HG03469 (cell line): Measurements from ENCODE around the gene FTCD.

Source experiments
- ATAC-seq: cut with Tn5 transposase; IDR thresholded peaks from one replicate; pipeline ENCODE4 v1.9.1; 2021; ENCODE audit warnings: mild to moderate bottlenecking, moderate library complexity, moderate number of reproducible peaks; ENCODE audit not compliant: unreplicated experiment

FTCD gene

DNA sequence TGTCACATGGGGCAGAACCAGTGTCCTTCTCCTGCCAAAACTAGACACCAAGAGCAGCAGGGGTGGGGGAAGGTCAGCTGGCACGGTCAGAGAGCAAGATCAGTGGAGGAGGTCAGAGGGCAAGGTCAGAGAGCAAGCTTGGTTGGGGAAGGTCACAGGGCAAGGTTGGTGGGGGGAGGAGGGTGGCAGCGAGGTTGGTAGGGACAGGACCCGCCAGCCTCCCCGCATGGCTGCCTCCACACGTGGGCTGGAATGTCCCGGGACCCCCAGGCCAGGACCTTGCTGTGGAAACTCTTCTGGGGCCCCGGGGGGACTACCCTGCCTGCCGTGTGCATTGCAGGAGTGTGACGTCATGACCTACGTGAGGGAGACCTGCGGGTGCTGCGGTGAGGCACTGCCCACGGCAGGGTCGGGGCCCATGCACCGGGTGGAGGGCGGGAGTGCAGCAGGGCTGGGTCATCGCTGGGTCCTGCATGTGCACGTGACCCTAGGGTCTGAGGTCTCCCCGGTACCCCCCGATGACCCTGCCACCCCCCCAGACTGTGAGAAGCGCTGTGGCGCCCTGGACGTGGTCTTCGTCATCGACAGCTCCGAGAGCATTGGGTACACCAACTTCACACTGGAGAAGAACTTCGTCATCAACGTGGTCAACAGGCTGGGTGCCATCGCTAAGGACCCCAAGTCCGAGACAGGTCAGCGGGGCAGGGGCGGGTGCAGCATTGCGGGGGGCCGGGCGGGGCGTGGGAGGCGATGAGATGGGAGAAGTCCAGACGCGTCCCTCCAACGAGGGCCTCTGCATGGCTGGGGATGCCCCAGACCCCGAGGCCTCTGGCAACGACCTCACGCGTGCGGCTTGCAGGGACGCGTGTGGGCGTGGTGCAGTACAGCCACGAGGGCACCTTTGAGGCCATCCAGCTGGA, 30.2 kb downstream of the FTCD start:
- ATAC-seq, result no peak

DNA sequence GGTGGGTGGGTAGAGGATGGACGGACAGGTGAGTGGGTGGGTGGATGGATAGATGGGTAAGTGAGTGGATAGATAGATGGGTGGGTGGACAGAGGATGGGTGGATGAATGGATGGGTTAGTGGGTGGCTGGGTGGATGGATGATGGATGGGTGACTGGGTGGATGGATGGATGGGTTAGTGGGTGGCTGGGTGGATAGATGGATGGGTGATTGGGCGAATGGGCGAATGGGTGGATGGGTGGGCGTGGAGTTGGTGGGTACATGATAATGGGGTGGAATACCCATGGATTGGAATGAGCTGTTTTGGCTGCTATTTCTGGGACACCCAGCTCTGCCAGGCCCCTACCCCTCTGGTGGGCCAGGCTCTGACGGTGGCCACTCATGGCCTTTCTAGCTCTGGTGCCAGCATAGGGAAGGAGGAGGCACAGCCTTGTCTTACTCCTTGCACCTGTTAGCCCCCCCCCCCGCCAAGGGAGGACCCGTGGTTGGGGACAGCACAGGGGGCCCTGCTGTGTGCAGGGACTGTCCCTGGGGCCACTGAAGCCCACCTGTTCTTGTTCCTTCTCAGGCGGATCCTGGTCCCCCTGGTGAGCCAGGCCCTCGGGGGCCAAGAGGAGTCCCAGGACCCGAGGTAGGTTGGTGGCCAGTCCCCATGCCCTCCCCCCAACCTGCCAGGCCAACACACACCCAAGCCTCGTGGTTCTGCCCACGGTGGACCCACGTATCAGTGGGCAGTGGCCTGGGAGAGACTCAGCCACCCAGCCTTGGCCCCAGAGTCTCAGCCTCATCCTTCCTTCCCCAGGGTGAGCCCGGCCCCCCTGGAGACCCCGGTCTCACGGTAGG, 31.1 kb downstream of the FTCD start:
- ATAC-seq, result no peak

DNA sequence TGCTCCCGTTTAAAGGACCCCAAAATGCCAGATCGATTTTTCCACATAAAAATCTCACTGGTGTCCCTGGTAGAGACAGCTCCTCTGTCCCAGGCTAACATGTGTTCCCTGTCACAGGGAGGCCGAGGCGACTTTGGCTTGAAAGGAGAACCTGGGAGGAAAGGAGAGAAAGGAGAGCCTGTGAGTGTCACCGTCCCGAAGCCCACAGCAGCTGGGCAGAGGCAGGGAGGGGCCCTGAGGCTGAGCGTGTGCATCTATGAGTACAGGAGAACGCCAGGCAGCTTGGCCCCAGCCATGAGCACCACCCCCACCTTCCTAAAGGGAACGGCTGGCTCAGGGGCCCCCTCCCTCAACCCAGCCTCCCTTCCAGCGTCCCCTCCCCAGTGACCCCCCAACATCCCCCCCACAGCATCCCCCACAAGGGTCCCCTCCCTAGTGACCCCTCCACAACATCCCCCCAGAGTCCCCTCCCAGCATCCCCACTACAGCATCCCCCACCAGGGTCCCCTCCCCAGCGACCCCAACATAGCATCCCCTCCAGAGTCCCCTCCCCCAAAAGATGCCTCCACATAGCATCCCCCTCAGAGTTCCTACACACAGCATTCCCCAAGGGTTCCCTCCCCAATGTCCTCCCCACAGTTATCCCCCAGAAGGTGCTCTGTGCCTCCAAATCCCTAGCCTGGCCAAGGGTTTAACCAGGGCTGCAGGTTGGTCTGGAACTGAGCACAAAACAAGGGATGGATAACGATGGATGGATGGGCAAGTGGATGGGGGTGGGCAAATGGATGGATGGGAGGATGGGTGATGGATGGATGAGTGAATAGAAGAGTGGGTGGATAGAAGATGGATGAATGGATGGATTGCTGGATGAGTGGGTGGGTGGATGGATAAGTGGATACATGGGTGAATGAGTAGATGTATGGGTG, 32.4 kb downstream of the FTCD start:
- ATAC-seq, result no peak

DNA sequence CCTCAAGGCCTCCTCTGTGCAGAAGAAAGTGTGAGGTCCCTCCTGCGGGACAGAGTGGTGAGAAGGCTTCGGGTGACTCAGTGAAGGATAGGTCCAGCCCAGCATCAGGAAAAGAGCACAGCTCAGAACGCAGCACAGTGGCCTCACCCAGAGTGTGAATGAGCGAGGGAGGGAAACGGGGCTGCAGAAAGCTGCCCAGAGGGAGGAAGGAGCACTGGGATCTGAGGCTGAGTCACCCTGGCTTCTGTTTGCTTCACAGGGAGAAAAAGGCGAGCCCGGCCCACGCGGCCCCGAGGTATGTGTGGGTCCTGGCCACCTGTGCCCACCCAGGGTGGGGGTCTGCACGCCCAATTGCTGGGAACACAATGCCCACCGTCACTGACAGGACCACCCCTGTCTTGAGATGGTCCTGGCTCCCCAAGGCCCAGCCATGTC, 33.1 kb downstream of the FTCD start:
- ATAC-seq, result no peak

DNA sequence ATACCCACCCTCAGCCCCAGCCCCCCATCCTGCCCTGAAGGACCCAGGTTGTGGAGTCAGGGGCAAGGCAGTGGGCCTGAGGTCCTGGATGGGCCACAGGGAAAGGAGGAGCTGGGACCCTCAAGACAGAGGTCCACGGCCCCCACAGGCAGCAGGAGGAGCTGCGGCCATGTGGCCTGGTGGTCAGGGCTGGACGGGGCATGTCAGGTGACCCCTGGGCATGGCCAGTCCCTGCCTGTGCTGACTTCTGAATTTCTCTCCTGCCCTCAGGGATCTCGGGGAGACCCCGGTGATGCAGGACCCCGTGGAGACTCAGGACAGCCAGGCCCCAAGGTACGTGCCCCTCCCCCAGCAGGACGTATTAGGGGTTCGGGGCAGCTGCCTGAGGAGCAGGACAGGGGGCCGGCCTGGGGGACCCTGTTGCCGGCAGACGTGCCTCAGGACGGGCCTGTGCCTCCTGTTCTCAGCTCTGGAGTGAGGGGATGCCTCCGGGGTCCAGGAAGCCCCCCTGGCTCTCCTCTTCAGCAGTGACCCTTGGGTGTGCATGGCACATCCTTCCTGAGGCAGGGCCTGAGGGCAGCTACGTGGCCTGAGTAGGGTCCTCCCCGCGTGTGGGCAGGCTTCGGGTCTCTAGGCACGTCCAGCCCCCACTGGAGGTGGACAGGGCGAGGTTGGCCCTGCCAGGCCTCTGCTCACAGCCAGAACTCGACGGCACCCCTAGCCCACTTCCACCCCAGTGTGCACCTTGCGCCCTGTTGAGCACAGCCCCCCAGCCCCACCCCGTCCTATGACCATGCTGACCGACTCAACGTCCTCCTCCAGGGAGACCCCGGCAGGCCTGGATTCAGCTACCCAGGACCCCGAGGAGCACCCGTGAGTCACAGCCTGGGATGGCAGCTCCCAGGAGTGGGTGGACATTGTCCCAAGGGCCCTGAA, 33.8 kb downstream of the FTCD start:
- ATAC-seq, result no peak

DNA sequence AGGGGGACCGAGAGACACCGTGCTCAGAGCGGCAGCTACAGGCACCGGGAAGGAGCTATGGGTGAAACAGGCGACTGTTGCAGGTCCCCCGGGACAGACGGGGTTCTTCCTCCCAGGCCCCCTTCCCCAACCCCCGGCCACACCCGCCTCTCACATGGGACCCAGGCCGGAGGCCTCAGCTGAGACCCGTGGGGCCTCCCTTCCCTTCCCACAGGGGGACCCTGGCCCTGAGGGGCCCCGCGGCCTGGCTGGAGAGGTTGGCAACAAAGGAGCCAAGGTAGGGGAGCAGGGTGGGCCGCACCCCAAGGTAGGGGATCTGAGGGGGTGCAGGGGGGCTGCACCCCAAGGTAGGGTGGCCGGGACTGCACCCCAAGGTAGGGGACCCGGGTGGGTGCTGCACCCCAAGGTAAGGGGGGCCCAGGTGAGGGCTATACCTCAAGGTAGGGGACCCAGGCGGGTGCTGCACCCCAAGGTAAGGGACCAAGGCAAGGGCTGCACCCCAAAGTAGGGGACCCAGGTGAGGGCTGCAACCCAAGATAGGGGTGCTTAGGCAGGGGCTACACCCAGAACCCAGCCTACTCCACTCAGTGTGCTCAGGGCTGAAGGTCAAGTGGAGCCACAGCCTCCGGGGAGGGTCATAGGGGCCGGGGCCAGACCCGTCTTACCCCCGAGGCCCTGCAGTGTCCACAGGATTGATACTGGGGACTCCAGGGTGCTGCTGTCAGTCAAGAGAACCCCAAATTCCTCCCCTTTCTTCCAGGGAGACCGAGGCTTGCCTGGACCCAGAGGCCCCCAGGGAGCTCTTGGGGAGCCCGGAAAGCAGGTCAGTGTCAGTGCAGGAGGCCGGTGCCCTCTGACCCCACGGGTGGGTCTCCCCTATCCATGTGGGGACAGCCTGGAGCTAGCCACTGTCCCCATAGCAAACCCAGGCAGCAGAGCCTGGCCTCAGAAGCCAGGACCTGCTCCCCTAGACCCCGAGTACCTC, 34.8 kb downstream of the FTCD start:
- ATAC-seq, result no peak

DNA sequence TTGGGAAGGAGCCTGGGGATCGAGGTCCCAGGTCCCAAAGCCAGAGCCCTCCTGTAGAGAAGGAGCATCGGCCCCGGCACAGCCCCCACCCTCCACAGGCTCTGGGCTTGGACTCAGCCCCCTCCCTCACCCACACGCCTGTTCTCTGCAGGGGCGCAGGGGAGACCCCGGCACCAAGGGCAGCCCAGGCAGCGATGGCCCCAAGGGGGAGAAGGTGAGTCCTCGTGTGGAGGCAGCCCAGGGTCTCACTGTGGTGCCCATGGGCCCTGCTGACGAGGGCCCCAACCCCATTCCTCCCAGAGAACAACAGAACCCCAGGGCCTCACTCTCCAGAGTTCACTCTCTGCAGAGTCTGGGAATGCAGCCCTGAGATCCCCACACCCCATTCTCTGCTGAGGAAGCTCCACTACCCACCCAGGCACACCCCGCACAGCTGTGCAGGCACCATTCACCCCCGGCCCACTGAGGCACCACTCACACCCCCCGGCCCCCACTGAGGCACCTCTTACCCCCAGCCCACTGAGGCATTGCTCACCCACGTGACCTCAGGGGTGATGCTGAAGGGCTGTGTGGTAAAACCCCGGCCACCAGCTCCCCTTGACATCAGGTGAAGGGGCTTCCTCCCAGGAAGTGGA, 35.6 kb downstream of the FTCD start:
- no peak for ATAC-seq

DNA sequence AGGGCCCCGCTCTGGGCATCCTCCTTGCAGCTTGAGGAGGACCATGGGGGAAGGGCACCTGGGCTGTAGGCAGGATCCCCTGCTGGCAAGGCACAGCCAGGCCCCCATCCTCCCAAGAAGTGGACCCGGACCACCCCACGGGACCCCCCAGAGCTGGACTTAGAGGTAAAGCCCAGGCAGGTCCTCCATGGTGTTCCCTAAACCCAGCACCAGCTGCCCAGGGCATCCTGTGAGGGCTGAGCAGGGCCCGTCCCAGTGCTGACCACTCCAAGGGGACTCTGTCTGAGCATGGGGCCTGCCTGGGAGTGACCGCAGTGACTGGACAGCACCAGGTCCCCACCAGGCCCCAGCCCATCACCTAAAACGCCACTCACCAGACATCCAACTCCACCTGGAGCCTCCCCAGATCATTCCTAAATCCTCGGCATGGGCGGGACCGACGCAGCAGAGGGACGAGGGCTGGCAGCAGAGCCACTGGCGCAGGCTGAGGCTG, 36.2 kb downstream of the FTCD start:
- no peak for ATAC-seq

DNA sequence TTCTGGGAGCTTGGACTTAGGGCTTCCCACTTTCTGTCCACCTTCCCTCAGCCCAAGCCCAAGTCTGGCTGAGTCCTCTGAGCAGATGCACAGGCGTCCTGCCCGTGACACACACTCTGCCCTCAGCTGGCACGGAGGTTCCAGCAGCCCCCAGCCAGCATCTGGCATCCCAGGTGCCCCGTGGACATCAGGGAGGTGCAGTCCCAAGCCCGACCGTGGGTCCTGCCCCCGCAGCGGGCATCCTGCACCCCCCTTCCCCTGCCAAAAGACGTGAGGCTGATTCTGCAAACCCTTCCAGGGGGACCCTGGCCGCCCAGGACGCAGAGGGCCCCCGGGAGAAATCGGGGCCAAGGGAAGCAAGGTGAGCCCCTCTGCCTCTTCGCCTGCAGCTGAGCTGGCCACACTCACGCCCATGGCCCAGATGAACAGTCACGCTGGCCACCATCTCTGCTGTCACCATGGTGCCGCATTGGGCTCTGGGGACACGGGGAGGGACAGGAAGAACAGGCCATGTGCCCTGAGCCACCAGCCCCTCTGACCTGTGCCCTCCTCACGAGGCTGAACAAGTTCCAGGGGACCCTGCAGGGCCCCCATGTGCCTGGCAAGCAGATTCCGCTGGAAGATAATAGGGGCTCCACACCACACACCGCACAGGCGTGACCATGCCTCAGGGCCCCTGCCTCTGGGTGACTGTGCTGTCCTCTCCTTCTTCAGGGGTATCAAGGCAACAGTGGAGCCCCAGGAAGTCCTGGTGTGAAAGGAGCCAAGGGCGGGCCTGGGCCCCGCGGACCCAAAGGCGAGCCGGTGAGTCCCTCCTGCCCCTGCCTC, 36.8 kb downstream of the FTCD start:
- ATAC-seq, result no peak

DNA sequence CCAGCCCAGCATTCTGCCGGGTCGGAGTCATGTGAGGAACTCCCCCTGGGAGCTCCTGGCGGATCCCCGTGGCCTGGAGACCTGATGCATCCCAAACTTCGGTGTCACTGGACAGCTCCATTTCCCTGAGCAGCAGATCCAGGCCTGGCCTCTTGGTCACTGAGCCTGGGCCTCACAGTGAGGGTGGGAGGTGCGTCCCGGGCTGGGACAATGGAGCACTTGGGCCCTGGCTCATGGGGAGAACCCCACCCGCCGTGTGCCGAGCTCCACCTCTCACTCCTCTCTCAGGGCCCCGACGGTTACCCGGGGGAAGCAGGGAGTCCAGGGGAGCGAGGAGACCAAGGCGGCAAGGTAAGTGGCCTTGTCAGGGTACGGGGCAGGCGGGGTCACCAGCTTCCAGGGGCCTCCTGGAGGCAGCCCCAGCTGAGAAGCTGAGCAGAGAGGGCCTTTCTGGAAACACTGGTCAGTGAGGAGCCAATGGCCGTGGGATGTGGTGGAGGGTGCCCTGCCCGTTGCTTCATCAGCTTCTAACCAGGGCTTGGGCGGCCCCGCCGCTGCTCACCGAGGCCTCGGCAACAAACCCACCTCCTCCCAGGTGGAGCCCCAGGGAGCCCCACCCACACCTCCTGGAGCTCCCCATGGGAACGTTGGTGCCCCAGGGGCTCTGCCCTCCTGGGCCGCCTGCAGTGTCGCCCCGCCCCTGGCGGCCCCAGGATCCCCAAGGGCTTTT, 37.6 kb downstream of the FTCD start:
- ATAC-seq, result no peak

DNA sequence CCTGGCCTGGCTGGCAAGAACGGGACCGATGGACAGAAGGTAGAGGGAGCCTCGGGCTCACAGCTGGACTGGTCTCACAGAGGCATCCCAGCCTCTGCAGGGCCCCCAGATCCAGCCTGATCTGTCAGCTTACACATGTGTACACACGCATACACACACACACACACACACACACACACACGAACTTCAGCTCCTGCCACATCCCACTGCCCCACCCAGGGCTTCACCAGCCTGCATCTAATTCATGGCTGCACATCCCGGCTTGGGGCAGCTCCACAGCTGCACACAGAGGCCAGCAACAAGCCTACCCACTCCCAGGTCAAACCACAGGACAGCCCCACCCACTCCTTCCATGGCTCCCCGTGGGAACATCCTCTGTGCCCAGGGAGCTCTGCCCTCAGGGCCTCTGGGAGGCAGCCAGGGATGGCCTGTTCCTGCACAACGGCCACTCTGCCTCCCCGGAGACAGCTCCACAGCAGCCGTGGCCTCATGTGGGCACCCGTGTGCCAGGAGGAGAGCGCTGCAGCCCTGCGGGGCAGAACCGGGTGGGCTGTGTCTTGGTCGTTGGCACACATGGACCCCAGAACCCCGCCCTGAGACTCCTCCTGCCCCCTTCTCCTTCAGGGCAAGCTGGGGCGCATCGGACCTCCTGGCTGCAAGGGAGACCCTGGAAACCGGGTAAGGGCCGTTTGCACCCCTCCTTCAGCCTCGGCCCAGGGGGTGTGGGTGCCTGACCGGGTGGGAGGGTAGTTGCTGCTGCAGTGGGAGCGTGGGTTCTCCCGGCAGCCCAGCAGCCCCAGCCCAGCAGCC, 38.4 kb downstream of the FTCD start:
- ATAC-seq, result no peak

DNA sequence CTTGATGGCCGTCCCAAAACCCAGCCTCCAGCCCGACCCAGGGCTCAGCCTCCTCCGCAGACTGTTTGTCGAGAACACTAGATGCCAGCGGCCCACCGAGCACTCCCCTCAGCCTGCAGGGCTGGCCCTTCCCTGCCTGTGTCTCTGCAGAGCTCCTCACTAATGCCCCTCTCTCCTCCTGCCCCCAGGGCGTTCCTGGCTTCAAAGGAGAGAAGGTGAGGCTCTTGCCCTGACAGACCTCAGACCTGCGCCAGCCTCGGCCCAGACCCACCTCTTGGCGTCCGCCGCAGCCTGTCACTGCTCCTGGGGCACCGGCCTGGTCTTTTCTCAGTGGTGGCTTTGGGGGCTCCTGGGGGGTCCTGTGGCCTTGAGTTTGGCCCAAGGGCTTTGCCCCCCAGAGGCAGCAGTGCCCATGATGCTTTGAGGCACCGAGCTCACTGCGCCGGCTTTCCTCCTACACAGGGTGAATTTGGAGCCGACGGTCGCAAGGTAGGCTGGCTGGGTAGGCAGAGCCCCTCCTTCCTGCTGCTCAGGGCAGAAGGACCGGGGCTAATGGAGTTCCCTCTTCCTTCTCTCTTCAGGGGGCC, 39.1 kb downstream of the FTCD start:
- no peak for ATAC-seq

DNA sequence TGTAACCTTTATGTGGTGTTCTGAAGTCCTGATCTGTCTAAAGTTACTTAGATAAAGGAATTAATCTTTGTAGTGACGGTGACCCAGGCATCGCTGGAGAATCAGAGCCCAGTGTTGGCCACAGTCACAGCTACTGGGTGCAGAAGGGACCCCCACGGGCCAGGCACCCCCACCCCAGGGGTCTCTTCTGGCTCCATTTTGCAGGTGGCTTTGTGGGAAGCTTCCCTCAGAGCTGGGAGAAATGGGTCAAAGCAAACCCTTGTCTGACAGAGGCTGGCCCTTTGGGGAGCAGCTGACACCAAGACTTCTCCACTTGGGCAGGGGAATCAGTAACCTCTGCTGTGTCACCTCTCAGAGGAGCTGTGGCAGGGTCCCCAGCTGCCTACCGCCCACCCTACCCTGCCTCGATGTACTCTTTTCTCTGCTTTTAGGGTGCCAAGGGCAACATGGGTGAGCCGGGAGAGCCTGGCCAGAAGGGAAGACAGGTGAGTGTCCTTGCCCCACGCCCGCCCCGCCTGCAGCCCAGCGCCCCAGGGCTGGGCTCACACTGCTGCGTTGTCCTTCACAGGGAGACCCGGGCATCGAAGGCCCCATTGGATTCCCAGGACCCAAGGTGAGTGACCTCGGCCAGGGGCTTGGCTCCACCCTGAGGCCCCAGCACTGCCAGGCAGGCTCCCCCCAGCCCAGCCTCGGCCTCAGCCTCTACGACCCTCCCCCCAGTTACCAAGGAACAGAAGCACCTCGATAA, 39.8 kb downstream of the FTCD start:
- ATAC-seq, result no peak

DNA sequence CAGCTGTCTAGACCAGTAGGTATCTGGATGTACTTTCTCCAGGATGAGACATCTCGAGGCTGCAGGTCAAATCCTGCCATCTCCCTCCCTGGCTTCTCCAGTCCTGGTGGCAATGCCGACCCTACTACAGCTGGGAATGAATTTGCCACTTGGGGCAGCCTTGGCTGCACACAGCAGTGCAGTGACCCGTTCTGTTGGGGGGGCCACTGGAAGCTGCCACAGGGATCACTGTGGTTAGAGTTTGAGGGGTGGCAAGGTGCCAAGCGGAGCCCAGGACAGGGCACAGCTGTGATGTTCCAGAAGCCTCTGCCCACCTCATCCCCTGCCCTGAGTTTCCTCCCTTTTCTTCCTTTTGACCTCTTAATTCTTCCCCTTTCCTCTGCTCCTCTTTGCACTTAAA, 40.4 kb downstream of the FTCD start:
- ATAC-seq, result no peak
